Kasumi-1 (cell line): ENCODE measurements around the gene RSKR.
"Not testable (repeated sequence)": the region's sequence is repeated elsewhere in the genome, so short reads cannot be mapped to it uniquely, and the experiment has no call there.

ENCODE experiments used
- DNase-seq, 2 experiments: peaks; one replicate each; lab custom pipeline; 2025; lab: John Stamatoyannopoulos, UW

The RSKR gene

GRCh38 chr17:28613931-28614381 lies at the start of gene RSKR:
Gene RSKR, minus strand, starts transcription at chr17:28614185. Its CDS starts 24 bp downstream, at chr17:28614161.
- DNase-seq = no peak

- no peak for DNase-seq
Observed at GRCh38 chr17:28663723-28664122, 49.7 kb upstream of the RSKR start.

- DNase-seq = peak in 1 of 2 experiments; percentile 29
Observed at GRCh38 chr17:28662527-28662829, 48.5 kb upstream of the RSKR start.

GRCh38 chr17:28661635-28662526 lies 47.9 kb upstream of the RSKR start, which contains the start of the genes SDF2 and SUPT6H:
Gene SDF2, minus strand, starts transcription at chr17:28661906. Its CDS starts 30 bp downstream, at chr17:28661876.
Gene SUPT6H, plus strand, starts transcription at chr17:28662205. Its CDS starts 11,197 bp downstream, at chr17:28673402.
- peak; percentile 92 to 95 for DNase-seq

- DNase-seq = not testable (repeated sequence)
Observed at GRCh38 chr17:28659497-28659881, 45.5 kb upstream of the RSKR start.

GRCh38 chr17:28658766-28659496 lies 44.9 kb upstream of the RSKR start:
- DNase-seq = not testable (repeated sequence)

- DNase-seq = not testable (repeated sequence)
Observed at GRCh38 chr17:28658342-28658741, 44.4 kb upstream of the RSKR start.

GRCh38 chr17:28657756-28658155 lies 43.8 kb upstream of the RSKR start:
- DNase-seq = no peak

- no peak for DNase-seq
Observed at GRCh38 chr17:28655160-28655559, 41.2 kb upstream of the RSKR start.

- DNase-seq = no peak
Observed at GRCh38 chr17:28648698-28649097, 34.7 kb upstream of the RSKR start.

- DNase-seq = no peak
Observed at GRCh38 chr17:28646039-28646754, 32.2 kb upstream of the RSKR start.

- DNase-seq = no peak
Observed at GRCh38 chr17:28645576-28645939, 31.6 kb upstream of the RSKR start.

- DNase-seq = peak; percentile 91
Observed at GRCh38 chr17:28644787-28645575, 31.0 kb upstream of the RSKR start, which contains the start of gene BLTP2. Gene BLTP2, minus strand, starts transcription at chr17:28645158. Its CDS starts 102 bp downstream, at chr17:28645056.

GRCh38 chr17:28643983-28644786 lies 30.2 kb upstream of the RSKR start:
- DNase-seq = peak; percentile 82

- DNase-seq = no peak
Observed at GRCh38 chr17:28641579-28641978, 27.6 kb upstream of the RSKR start.

- DNase-seq = no peak
Observed at GRCh38 chr17:28635506-28635905, 21.5 kb upstream of the RSKR start.

GRCh38 chr17:28634206-28634865 lies 20.4 kb upstream of the RSKR start:
- DNase-seq = no peak

GRCh38 chr17:28626818-28627217 lies 12.8 kb upstream of the RSKR start:
- DNase-seq = no peak

- DNase-seq = no peak
Observed at GRCh38 chr17:28624148-28624547, 10.2 kb upstream of the RSKR start.

GRCh38 chr17:28623696-28624095 lies 9.7 kb upstream of the RSKR start:
- DNase-seq = no peak
